Sigmoid colon (tissue), 7 donors: ENCODE data around the gene LEFTY1. TPM values are rescaled to one million over a fixed set of nuclear protein-coding genes. Genes with fewer than 3 reads are reported as not detected.

Experiments used
- DNase-seq: peaks from one replicate; pipeline ENCODE4 v3.0.0-alpha.2; 2019
- H3K27ac ChIP-seq, 4 donors: fragments of 200-600 bp; sonication (generic); one replicate each; pipeline ENCODE4 v1.5.1; 2016 to 2019; ENCODE audit warnings: mild to moderate bottlenecking in 1 of 4
- H3K27me3 ChIP-seq, 3 donors: fragments of 200-600 bp; sonication (generic); one replicate each; pipeline ENCODE4 v1.5.1; 2019; ENCODE audit warnings: mild to moderate bottlenecking in 1 of 3
- H3K36me3 ChIP-seq, 4 donors: fragments of 200-600 bp; sonication (generic); one replicate each; pipeline ENCODE4 v1.5.1; 2016 to 2019
- H3K4me1 ChIP-seq, 4 donors: fragments of 200-600 bp; sonication (generic); one replicate each; pipeline ENCODE4 v1.5.1; 2017 to 2019
- H3K4me3 ChIP-seq, 4 donors: fragments of 200-600 bp; sonication (generic); one replicate each; pipeline ENCODE4 v1.5.1; 2017 to 2019; ENCODE audit warnings: mild to moderate bottlenecking in 2 of 4, moderate library complexity in 1 of 4
- H3K9me3 ChIP-seq, 4 donors: fragments of 200-600 bp in 3 of 4; sonication (generic) in 3 of 4; one replicate each; pipeline versions ENCODE4 v1.5.1 to v1.6.1; 2013 to 2019
- EP300 ChIP-seq, 4 donors: sonication (generic); formaldehyde crosslinking; IDR thresholded peaks; one replicate each; pipeline ENCODE4 v1.6.1; 2017; ENCODE audit warnings: antibody characterized with exemption in 4 of 4
- POLR2A ChIP-seq, 2 donors: fragments of 450-650 bp; IDR thresholded peaks; one replicate each; pipeline ENCODE4 v1.6.1; 2016; ENCODE audit warnings: antibody characterized with exemption in 2 of 2, mild to moderate bottlenecking in 2 of 2, moderate library complexity in 2 of 2
- POLR2AphosphoS5 ChIP-seq, 4 donors: sonication (generic); formaldehyde crosslinking; IDR thresholded peaks; one replicate each; pipeline ENCODE4 v1.6.1; 2017; ENCODE audit warnings: antibody characterized with exemption in 4 of 4
- WGBS, 2 donors: extraction: QIAGEN DNeasy Blood & Tissue Kit; methylation state at CpG; one replicate each; pipeline ENCODE4 v1.1.7; 2013; 5-methylcytosine and 5-hydroxymethylcytosine counted together
- intact Hi-C: fragments of 100-400 bp; cut with DNase I; formaldehyde crosslinking; loops from one replicate; pipeline ENCODE4 v1.15.1; 2023
- polyA plus RNA-seq, 3 donors: library from polyadenylated mRNA; stranded (reverse); fragments of 200-250 nt; gene quantifications; one replicate each; pipeline ENCODE4 v1.2.3, GENCODE V29; 2013
- total RNA-seq, 4 donors: library from RNA; depleted of rRNA; stranded (reverse); fragments of >200 nt; gene quantifications; one replicate each; pipeline ENCODE4 v1.1.0, GENCODE V29; 2016
- TF ChIP-seq, protein P1 (sequence below), 4 experiments: fragments of 450-650 bp in 3 of 4; fragments of 200-600 bp in 1 of 4; IDR thresholded peaks; one replicate each; pipeline ENCODE4 v1.5.1; 2016 to 2019; ENCODE audit warnings: antibody characterized with exemption in 4 of 4, mild to moderate bottlenecking in 3 of 4, moderate library complexity in 2 of 4
- donor health status: healthy with polysubstance abuse.
- donor health status: Bipolar disorder and iron deficiency.
- donor health status: healthy.

The LEFTY1 gene
- total and polyA plus RNA-seq, 7 donors: 14.4 to 120 (median 46.2) TPM; not detected in 4

DNA sequence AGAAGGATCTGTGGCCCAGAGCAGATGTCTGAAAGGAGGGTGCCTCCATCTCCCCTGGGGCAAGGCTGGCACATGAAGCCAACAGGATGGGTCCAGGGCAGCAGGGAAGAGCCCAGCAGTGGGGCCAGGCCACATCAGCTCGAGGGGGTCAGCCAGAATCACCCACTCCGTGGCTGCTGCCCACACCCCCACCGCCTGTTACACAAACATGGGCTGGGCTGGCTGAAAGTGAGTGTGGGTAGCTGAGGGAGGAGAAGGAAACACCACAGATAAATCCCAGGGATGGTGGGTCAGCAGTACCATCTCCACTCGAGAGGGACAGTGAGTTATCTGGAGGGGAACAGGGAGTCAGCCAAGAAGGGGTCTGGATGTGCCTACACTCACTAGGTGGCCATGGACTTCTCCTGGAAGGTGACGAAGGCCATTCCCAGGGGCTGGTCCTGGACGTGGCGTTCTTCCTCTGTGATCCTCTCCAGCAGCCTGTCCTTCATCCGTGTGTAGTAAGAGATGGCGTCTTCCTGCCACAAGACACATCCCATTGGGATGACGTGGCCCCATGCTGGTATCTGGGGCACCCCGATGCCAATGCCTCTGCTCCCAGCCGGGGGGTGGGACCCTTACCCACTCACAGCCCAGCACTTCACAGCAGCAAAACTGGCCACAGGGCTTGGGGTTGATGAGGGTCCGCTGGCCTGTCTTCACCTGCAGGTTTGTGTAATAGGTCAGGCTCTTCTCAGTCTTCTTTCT is 26.9 kb downstream of the LEFTY1 start:
- no peak for TF ChIP-seq EP300 (IDR thresholded peaks at IDR 0.05)
- Histone ChIP-seq H3K27me3 (no peaks in the 10 kb centered on the region), H3K4me1 (peaks cover 0 to 21% (median 19%) of the 10 kb centered on the region in 4 donors), H3K36me3 (peaks cover 17 to 83% (median 28%) of the 10 kb centered on the region in 4 donors), H3K27ac (peak overlapping the region in 2 of 4 donors; percentile 67 to 75), H3K4me3 (no peak overlapping the region), H3K9me3 (no peaks in the 10 kb centered on the region)
- WGBS, 2 donors: 86 to 92% methylated on average over 13 of the region's 13 CpGs
- DNase-seq: no peak
- intact Hi-C loops: no loop called here

DNA sequence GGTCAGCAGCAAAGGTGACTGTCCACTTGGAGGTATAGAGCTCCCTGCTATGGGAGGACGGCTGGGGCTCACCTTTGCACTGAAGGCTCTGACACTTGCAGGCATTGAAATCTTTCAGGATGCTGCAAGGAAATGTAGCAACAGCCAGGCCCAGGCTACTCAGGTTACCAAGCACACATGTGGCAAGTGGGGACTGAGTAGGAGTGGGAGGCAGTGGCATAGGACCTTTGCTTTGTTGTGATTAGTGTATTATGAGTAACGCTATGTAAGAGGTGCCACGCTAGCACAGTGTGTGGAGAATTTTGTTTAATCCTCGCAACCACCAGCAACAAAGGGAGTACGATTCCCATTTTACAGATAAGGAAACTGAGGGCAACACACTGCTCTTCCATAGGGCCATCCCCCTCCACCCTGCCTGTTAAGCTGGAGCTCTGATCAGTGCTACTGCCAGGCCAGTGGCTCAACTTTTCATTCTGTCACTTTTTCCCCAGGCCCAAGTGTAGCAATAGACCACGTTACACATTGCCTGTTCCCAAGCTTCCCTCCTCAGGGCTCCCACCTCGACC is 28.0 kb downstream of the LEFTY1 start:
- 89 to 94% methylated on average over 7 of the region's 7 CpGs for WGBS, 2 donors
- Histone ChIP-seq H3K27me3 (no peaks in the 10 kb centered on the region), H3K36me3 (peaks cover 12 to 83% (median 31%) of the 10 kb centered on the region in 4 donors), H3K4me3 (no peak overlapping the region), H3K9me3 (no peaks in the 10 kb centered on the region), H3K27ac (no peak overlapping the region), H3K4me1 (peaks cover 0 to 21% (median 19%) of the 10 kb centered on the region in 4 donors)
- intact Hi-C loops: no loop called here
- no peak for DNase-seq
- TF ChIP-seq EP300 (IDR thresholded peaks at IDR 0.05): no peak
- no peak for TF ChIP-seq POLR2AphosphoS5 (IDR thresholded peaks at IDR 0.05)
- no peak for TF ChIP-seq POLR2A (IDR thresholded peaks at IDR 0.05)
- TF ChIP-seq, protein P1, sequence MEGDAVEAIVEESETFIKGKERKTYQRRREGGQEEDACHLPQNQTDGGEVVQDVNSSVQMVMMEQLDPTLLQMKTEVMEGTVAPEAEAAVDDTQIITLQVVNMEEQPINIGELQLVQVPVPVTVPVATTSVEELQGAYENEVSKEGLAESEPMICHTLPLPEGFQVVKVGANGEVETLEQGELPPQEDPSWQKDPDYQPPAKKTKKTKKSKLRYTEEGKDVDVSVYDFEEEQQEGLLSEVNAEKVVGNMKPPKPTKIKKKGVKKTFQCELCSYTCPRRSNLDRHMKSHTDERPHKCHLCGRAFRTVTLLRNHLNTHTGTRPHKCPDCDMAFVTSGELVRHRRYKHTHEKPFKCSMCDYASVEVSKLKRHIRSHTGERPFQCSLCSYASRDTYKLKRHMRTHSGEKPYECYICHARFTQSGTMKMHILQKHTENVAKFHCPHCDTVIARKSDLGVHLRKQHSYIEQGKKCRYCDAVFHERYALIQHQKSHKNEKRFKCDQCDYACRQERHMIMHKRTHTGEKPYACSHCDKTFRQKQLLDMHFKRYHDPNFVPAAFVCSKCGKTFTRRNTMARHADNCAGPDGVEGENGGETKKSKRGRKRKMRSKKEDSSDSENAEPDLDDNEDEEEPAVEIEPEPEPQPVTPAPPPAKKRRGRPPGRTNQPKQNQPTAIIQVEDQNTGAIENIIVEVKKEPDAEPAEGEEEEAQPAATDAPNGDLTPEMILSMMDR (IDR thresholded peaks at IDR 0.05): no peak

DNA sequence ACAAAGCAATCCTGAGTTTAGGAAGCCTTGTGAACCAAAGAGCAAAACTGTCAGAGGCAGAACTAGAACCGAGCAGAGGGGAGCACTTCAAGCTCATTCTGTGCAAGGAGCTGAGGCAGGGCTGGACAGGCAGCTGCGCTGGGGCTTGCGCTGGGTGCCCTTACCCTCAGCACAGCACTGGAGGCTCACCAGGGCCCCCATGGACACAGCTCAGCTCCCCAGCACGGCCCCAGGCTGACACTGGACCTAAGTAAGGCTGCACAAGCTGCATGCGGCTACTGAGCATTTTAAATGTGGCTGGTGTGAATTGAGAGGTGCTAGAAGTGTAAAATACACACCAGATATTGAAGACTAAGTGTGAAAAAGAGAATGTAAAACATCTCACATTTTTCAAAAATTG is 28.8 kb downstream of the LEFTY1 start:
- DNase-seq: no peak
- Histone ChIP-seq H3K27ac (no peak overlapping the region), H3K4me3 (no peak overlapping the region), H3K4me1 (peaks cover 0 to 21% (median 19%) of the 10 kb centered on the region in 4 donors), H3K27me3 (no peaks in the 10 kb centered on the region), H3K36me3 (peaks cover 12 to 83% (median 31%) of the 10 kb centered on the region in 4 donors), H3K9me3 (no peaks in the 10 kb centered on the region)
- TF ChIP-seq POLR2A (IDR thresholded peaks at IDR 0.05) (no peak), POLR2AphosphoS5 (IDR thresholded peaks at IDR 0.05) (no peak)
- TF ChIP-seq, protein P1 (IDR thresholded peaks at IDR 0.05): no peak
- intact Hi-C loops: no loop called here
- 88 to 93% methylated on average over 5 of the region's 5 CpGs for WGBS, 2 donors

DNA sequence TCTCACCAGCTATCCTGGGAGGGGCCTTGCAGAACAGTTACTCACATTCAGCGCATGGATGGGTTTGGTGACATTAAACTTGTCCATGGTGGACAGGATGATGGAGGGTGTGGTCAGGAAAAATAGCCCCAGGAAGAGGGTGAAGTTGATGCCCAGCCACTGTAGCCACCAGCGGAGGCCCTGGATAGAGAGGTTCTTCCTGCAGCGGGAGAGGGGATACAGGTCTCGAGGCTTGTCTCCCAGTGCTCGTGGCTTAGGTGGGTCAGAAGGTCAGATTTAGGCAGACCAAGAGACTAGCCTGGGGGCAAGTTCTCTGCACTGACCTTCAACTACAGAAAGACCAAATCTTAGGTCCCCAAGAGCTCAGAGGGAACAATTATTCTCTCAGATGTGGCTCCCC is 29.8 kb downstream of the LEFTY1 start:
- 94% methylated on average over 5 of the region's 5 CpGs for WGBS, 2 donors
- intact Hi-C loops: no loop called here
- H3K4me1 ChIP-seq: peaks cover 0 to 20% (median 13%) of the 10 kb centered on the region in 4 donors
- TF ChIP-seq POLR2A (IDR thresholded peaks at IDR 0.05): no peak
- TF ChIP-seq POLR2AphosphoS5 (IDR thresholded peaks at IDR 0.05): no peak
- TF ChIP-seq, protein P1 (IDR thresholded peaks at IDR 0.05): no peak
- TF ChIP-seq EP300 (IDR thresholded peaks at IDR 0.05): no peak
- H3K4me3 ChIP-seq: no peak overlapping the region
- H3K36me3 ChIP-seq: peaks cover 12 to 85% (median 34%) of the 10 kb centered on the region in 4 donors
- no peak overlapping the region for H3K27ac ChIP-seq
- no peaks in the 10 kb centered on the region for H3K27me3 ChIP-seq
- DNase-seq: no peak
- H3K9me3 ChIP-seq: no peaks in the 10 kb centered on the region

DNA sequence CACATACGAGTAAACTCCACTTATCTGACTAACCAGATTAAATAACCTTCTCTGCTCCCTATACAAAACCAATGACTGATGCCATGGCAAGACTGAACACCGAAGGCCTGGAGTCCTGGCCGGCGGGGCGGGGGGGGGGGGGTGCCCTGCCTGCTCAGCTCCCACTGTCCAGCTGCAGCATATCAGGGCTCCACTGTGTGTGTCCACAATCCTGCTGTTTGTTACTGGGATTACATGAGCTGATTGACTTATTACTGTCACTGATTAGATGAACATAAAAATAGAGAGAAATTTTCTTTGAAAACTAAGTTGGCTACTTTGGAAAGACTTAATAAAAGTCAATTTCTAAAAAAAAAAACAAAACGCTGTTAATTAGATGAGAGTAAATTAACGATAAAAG is 31.7 kb downstream of the LEFTY1 start:
- intact Hi-C loops: no loop called here
- Histone ChIP-seq H3K27me3 (no peaks in the 10 kb centered on the region), H3K4me1 (peaks cover 0 to under 1% (median 0%) of the 10 kb centered on the region in 4 donors), H3K36me3 (peaks cover 12 to 99% (median 46%) of the 10 kb centered on the region in 4 donors), H3K4me3 (no peak overlapping the region), H3K9me3 (no peaks in the 10 kb centered on the region), H3K27ac (no peak overlapping the region)
- DNase-seq: no peak
- 54 to 73% methylated on average over 7 of the region's 7 CpGs for WGBS, 2 donors
- TF ChIP-seq POLR2A (IDR thresholded peaks at IDR 0.05) (no peak), POLR2AphosphoS5 (IDR thresholded peaks at IDR 0.05) (no peak), EP300 (IDR thresholded peaks at IDR 0.05) (no peak)
- TF ChIP-seq, protein P1 (IDR thresholded peaks at IDR 0.05): no peak
